HepG2 (cell line): ENCODE results near the gene MTA3. TPM values are rescaled to one million over a fixed set of nuclear protein-coding genes. Genes with fewer than 3 reads are reported as not detected.

Experiments
- ATRX ChIP-seq: sonication (generic); formaldehyde crosslinking; IDR thresholded peaks from 2 replicates; pipeline ENCODE4 v1.4.0; 2020; ENCODE audit warnings: missing genetic modification reagents, borderline replicate concordance
- DMAP1 ChIP-seq: IDR thresholded peaks from 2 replicates; pipeline ENCODE4 v1.6.1; 2016
- DR1 ChIP-seq: sonication (generic); formaldehyde crosslinking; IDR thresholded peaks from 2 replicates; pipeline ENCODE4 v1.8.0; 2021; ENCODE audit warnings: mild to moderate bottlenecking, missing genetic modification reagents, inconsistent platforms
- FOSL2 ChIP-seq: sonication (generic); formaldehyde crosslinking; IDR thresholded peaks from 2 replicates; pipeline ENCODE4 v1.4.0; 2020; ENCODE audit warnings: missing genetic modification reagents
- HNF4G ChIP-seq, 2 experiments: sonication (generic) in 1 of 2; formaldehyde crosslinking in 1 of 2; IDR thresholded peaks; 2 replicates each; pipeline versions ENCODE4 v1.4.0 to v1.6.1; 2011 to 2020; ENCODE audit warnings: borderline replicate concordance in 2 of 2, low read depth in 2 of 2, mild to moderate bottlenecking in 2 of 2, low read length in 1 of 2, missing genetic modification reagents in 1 of 2, moderate library complexity in 1 of 2
- KAT8 ChIP-seq: IDR thresholded peaks from 2 replicates; pipeline ENCODE4 v1.6.1; 2016; ENCODE audit warnings: missing genetic modification reagents, missing compliant biosample characterization
- MAFG ChIP-seq: sonication (generic); formaldehyde crosslinking; IDR thresholded peaks from 2 replicates; pipeline ENCODE4 v1.5.1; 2020; ENCODE audit warnings: mild to moderate bottlenecking, missing genetic modification reagents
- MTF2 ChIP-seq: sonication (generic); formaldehyde crosslinking; IDR thresholded peaks from 2 replicates; pipeline ENCODE4 v1.5.0; 2020; ENCODE audit warnings: missing genetic modification reagents, borderline replicate concordance
- NFKBIZ ChIP-seq: IDR thresholded peaks from 2 replicates; pipeline ENCODE4 v1.6.1; 2018; ENCODE audit warnings: missing genetic modification reagents, missing compliant biosample characterization
- RFX3 ChIP-seq: IDR thresholded peaks from 2 replicates; pipeline ENCODE4 v1.6.1; 2016; ENCODE audit warnings: missing biosample characterization, missing genetic modification reagents
- TBL1XR1 ChIP-seq: fragments of 150-350 bp; IDR thresholded peaks from 2 replicates; pipeline ENCODE4 v1.6.1; 2014; ENCODE audit warnings: borderline replicate concordance, low read length; ENCODE audit not compliant: partially characterized antibody
- ZBTB25 ChIP-seq: IDR thresholded peaks from 2 replicates; pipeline ENCODE4 v1.6.1; 2018; ENCODE audit warnings: missing genetic modification reagents
- ZBTB34 ChIP-seq: sonication (generic); formaldehyde crosslinking; IDR thresholded peaks from 2 replicates; pipeline ENCODE4 v1.8.0; 2022; ENCODE audit warnings: mild to moderate bottlenecking, missing genetic modification reagents
- ZFX ChIP-seq: sonication (generic); formaldehyde crosslinking; IDR thresholded peaks from 2 replicates; pipeline ENCODE4 v1.4.0; 2020; ENCODE audit warnings: mild to moderate bottlenecking, low read depth, missing genetic modification reagents, moderate library complexity
- ZIK1 ChIP-seq: sonication (generic); formaldehyde crosslinking; IDR thresholded peaks from 2 replicates; pipeline ENCODE4 v1.5.0; 2020; ENCODE audit warnings: mild to moderate bottlenecking, low read depth, missing genetic modification reagents, borderline replicate concordance
- ZNF143 ChIP-seq: sonication (generic); formaldehyde crosslinking; IDR thresholded peaks from 2 replicates; pipeline ENCODE4 v1.4.0; 2020; ENCODE audit warnings: missing genetic modification reagents
- ZNF317 ChIP-seq: sonication (generic); formaldehyde crosslinking; IDR thresholded peaks from 2 replicates; pipeline ENCODE4 v1.5.0; 2020; ENCODE audit warnings: mild to moderate bottlenecking, missing genetic modification reagents
- ZNF75D ChIP-seq: sonication (generic); formaldehyde crosslinking; IDR thresholded peaks from 2 replicates; pipeline ENCODE4 v1.8.1; 2023; ENCODE audit warnings: missing genetic modification reagents, mild to moderate bottlenecking, borderline replicate concordance
- polyA plus RNA-seq, 8 experiments: library from polyadenylated mRNA; depleted of rRNA in 3 of 8; stranded (reverse) in 7 of 8; unstranded in 1 of 8; fragments of >200 nt; fragmentation: Illumina TruSeq in 4 of 8; extraction: Trizol in 4 of 8; gene quantifications; 2 replicates each; pipeline versions ENCODE4 v1.2.1 to v1.2.3, GENCODE V29; 2011 to 2016; ENCODE audit warnings: low read depth in 4 of 8, missing spikeins in 1 of 8, mixed read lengths in 1 of 8; ENCODE audit not compliant: insufficient read depth in 1 of 8
- total RNA-seq, 5 experiments: library from RNA; depleted of rRNA; stranded (reverse); fragments of >200 nt; fragmentation: Illumina TruSeq; extraction: Trizol; gene quantifications; 2 replicates each; pipeline ENCODE4 v1.2.3, GENCODE V29; 2016; ENCODE audit warnings: low read depth in 1 of 5
- TF ChIP-seq, protein P1 (sequence below): sonication (generic); formaldehyde crosslinking; IDR thresholded peaks from 2 replicates; pipeline ENCODE4 v1.4.0; 2020; ENCODE audit warnings: missing genetic modification reagents, mild to moderate bottlenecking, borderline replicate concordance
- TF ChIP-seq, protein P2 (sequence below): sonication (generic); formaldehyde crosslinking; IDR thresholded peaks from 2 replicates; pipeline ENCODE4; 2020; ENCODE audit warnings: missing genetic modification reagents, mild to moderate bottlenecking, borderline replicate concordance

MTA3 gene
- total and polyA plus RNA-seq, 2 of the 13 experiments (the other 11 are each of a cell fraction or from before 2014, with no cell fraction given): 48.8 to 77.8 TPM

DNA sequence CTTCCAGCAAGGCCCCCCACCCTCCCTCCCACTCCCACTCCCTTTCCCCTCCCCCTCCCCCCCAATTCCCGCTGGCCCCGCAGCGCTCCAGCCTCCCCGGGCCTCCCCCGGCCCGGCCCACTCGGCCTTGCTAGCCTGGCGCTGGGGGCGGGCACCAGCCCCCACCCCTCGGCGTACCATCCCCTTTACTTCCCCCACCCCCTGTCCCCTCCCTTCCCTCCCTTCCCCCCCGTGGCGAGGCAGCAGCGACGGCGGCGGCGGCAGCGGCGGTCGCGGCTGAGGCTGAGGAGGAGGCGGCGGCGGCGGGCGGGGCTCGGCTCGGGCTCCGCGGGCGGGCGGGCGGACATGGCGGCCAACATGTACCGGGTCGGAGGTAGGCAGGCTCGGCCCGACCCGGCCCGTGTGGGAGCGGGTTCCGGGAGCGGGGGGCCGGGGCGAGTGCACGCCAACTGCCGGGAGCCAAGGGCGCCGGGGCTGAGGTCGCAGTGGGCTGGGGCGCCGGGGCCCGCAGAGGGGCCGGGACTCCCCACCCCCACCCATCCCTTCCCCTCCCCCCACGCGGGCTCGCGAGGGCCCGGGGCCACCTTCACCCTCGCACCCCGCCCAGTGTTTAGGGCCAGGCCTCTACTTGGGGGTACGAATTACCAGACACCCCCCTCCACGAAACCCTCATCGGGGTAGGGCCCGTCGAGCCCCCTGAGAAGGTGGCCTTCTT, at the start of gene MTA3 (continued):
- TF ChIP-seq RFX3 (CRISPR knock-in tag) (no peak), MTF2 (CRISPR knock-in tag) (no peak), ZNF75D (CRISPR knock-in tag) (no peak), DMAP1 (CRISPR knock-in tag) (no peak), KAT8 (CRISPR knock-in tag) (no peak), ATRX (CRISPR knock-in tag) (no peak), ZIK1 (CRISPR knock-in tag) (no peak), DR1 (CRISPR knock-in tag) (no peak), NFKBIZ (no peak), MAFG (CRISPR knock-in tag) (no peak), ZFX (CRISPR knock-in tag) (peak; percentile 6), FOSL2 (CRISPR knock-in tag) (no peak), TBL1XR1 (no peak), ZNF317 (CRISPR knock-in tag) (0 out of 2 replicates have a peak, but pooled peaks have one; percentile 9), ZBTB25 (CRISPR knock-in tag) (no peak), ZNF143 (no peak), ZBTB34 (no peak), HNF4G (IDR thresholded peaks at IDR 0.05; ENCODE audit: borderline replicate concordance, low read depth, low read length) (0 out of 2 replicates have a peak, but pooled peaks have one; percentile 47), HNF4G (CRISPR knock-in tag; IDR thresholded peaks at IDR 0.05; ENCODE audit: borderline replicate concordance, low read depth) (no peak)
- TF ChIP-seq, protein P1, sequence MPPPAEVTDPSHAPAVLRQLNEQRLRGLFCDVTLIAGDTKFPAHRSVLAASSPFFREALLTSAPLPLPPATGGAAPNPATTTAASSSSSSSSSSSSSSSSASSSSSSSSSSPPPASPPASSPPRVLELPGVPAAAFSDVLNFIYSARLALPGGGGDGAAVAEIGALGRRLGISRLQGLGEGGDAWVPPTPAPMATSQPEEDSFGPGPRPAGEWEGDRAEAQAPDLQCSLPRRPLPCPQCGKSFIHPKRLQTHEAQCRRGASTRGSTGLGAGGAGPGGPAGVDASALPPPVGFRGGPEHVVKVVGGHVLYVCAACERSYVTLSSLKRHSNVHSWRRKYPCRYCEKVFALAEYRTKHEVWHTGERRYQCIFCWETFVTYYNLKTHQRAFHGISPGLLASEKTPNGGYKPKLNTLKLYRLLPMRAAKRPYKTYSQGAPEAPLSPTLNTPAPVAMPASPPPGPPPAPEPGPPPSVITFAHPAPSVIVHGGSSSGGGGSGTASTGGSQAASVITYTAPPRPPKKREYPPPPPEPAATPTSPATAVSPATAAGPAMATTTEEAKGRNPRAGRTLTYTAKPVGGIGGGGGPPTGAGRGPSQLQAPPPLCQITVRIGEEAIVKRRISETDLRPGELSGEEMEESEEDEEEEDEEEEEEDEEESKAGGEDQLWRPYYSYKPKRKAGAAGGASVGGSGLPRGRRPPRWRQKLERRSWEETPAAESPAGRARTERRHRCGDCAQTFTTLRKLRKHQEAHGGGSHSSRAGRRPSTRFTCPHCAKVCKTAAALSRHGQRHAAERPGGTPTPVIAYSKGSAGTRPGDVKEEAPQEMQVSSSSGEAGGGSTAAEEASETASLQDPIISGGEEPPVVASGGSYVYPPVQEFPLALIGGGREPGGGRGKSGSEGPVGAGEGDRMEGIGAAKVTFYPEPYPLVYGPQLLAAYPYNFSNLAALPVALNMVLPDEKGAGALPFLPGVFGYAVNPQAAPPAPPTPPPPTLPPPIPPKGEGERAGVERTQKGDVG (CRISPR knock-in tag): no peak
- TF ChIP-seq, protein P2, sequence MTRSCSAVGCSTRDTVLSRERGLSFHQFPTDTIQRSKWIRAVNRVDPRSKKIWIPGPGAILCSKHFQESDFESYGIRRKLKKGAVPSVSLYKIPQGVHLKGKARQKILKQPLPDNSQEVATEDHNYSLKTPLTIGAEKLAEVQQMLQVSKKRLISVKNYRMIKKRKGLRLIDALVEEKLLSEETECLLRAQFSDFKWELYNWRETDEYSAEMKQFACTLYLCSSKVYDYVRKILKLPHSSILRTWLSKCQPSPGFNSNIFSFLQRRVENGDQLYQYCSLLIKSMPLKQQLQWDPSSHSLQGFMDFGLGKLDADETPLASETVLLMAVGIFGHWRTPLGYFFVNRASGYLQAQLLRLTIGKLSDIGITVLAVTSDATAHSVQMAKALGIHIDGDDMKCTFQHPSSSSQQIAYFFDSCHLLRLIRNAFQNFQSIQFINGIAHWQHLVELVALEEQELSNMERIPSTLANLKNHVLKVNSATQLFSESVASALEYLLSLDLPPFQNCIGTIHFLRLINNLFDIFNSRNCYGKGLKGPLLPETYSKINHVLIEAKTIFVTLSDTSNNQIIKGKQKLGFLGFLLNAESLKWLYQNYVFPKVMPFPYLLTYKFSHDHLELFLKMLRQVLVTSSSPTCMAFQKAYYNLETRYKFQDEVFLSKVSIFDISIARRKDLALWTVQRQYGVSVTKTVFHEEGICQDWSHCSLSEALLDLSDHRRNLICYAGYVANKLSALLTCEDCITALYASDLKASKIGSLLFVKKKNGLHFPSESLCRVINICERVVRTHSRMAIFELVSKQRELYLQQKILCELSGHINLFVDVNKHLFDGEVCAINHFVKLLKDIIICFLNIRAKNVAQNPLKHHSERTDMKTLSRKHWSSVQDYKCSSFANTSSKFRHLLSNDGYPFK (CRISPR knock-in tag): no peak
